ENCODE data around the gene LYSMD3.

DNA sequence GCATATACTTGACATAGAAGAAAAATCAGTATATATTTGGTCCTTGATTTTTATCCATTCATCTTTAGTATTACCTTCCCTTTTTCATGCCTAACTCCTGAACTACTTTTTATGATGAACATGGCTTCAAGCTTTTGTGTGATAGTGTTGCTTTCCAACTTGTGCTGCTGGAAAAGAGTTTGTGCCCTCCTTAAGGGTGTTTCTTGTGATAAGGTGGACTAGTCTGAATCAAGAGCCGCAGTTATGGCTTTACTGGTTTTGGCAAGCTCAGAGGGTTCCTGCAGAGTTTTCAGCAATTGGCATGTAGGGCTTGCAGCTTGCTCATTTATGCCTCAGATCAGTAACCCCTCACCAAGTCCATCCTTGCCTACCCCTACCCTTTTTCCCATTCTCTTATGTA lies 34.2 kb downstream of the LYSMD3 start:
- TF ChIP-seq, protein P1, sequence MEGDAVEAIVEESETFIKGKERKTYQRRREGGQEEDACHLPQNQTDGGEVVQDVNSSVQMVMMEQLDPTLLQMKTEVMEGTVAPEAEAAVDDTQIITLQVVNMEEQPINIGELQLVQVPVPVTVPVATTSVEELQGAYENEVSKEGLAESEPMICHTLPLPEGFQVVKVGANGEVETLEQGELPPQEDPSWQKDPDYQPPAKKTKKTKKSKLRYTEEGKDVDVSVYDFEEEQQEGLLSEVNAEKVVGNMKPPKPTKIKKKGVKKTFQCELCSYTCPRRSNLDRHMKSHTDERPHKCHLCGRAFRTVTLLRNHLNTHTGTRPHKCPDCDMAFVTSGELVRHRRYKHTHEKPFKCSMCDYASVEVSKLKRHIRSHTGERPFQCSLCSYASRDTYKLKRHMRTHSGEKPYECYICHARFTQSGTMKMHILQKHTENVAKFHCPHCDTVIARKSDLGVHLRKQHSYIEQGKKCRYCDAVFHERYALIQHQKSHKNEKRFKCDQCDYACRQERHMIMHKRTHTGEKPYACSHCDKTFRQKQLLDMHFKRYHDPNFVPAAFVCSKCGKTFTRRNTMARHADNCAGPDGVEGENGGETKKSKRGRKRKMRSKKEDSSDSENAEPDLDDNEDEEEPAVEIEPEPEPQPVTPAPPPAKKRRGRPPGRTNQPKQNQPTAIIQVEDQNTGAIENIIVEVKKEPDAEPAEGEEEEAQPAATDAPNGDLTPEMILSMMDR (IDR thresholded peaks at IDR 0.05): no peak
- no peak for TF ChIP-seq POLR2A (IDR thresholded peaks at IDR 0.05)

Measured in Peyer's patch (tissue), 4 donors.